Activated B cell treated with CpG ODN at 0.5 μM for 24 hours (primary cell): Measurements from ENCODE around the gene DDX55. TPM values are rescaled to one million over a fixed set of nuclear protein-coding genes. Genes with fewer than 3 reads are reported as not detected.

Experiments
- ATAC-seq: fragments of 200-7000 bp; cut with Tn5 transposase; one replicate; pipeline ENCODE4 v1.10.0; 2021; ENCODE audit warnings: low read depth, mild to moderate bottlenecking, moderate library complexity
- CTCF ChIA-PET: fragments of 350-600 bp; sonication (Branson Sonifier 250); formaldehyde crosslinking; loops from one replicate; lab custom pipeline; 2021; ENCODE audit warnings: antibody characterized with exemption; lab: Charles Lee
- POLR2A ChIA-PET: fragments of 350-600 bp; sonication (Branson Sonifier 250); formaldehyde crosslinking; loops from one replicate; lab custom pipeline; 2021; ENCODE audit warnings: antibody characterized with exemption; lab: Charles Lee
- DNase-seq: peaks from one replicate; pipeline ENCODE4 v3.0.0; 2022
- H3K27ac Mint-ChIP-seq: one replicate; pipeline ENCODE4 v1.8.0; 2020; ENCODE audit warnings: mixed read lengths
- H3K27me3 Mint-ChIP-seq: one replicate; pipeline ENCODE4 v1.8.0; 2021; ENCODE audit warnings: mixed read lengths
- H3K36me3 Mint-ChIP-seq: one replicate; pipeline ENCODE4 v1.8.0; 2021; ENCODE audit warnings: low read depth, mixed read lengths
- H3K4me1 Mint-ChIP-seq: one replicate; pipeline ENCODE4 v1.8.0; 2021; ENCODE audit warnings: mixed read lengths
- H3K4me3 Mint-ChIP-seq: one replicate; pipeline ENCODE4 v1.8.0; 2020; ENCODE audit warnings: mild to moderate bottlenecking, mixed read lengths
- H3K9me3 Mint-ChIP-seq: one replicate; pipeline ENCODE4 v1.8.0; 2020; ENCODE audit warnings: mixed read lengths
- CTCF ChIP-seq: fragments of 200-600 bp; IDR thresholded peaks from one replicate; pipeline ENCODE4 v1.8.0; 2022; ENCODE audit warnings: antibody characterized with exemption, mild to moderate bottlenecking
- intact Hi-C: fragments of 100-400 bp; cut with micrococcal nuclease; formaldehyde crosslinking; loops from one replicate; pipeline ENCODE4 v1.15.1; 2024
- total RNA-seq: library from RNA; stranded (reverse); gene quantifications from 2 replicates; pipeline ENCODE4 v1.2.3, GENCODE V29; 2022

Gene DDX55
- total RNA-seq, 1 donor from 2014 or later = 35.0 TPM

- Mint-ChIP-seq H3K4me3 (no peak overlapping the region), H3K4me1 (no peaks in the 10 kb centered on the region), H3K36me3 (peaks cover 83% of the 10 kb centered on the region), H3K9me3 (no peaks in the 10 kb centered on the region), H3K27me3 (no peaks in the 10 kb centered on the region), H3K27ac (no peak overlapping the region)
- ChIA-PET POLR2A (no interaction called here), CTCF (no interaction called here)
- ATAC-seq (no peak), DNase-seq (no peak)
- no peak for TF ChIP-seq CTCF
- intact Hi-C loops = no loop called here
Measured at GRCh38 chr12:123614110-123614509, 12.2 kb downstream of the DDX55 start.

GRCh38 chr12:123614531-123614930 lies 12.6 kb downstream of the DDX55 start:
- no peak for TF ChIP-seq CTCF
- Mint-ChIP-seq H3K4me1 (no peaks in the 10 kb centered on the region), H3K36me3 (peaks cover 82% of the 10 kb centered on the region), H3K27me3 (no peaks in the 10 kb centered on the region), H3K9me3 (no peaks in the 10 kb centered on the region), H3K27ac (no peak overlapping the region), H3K4me3 (no peak overlapping the region)
- ChIA-PET CTCF (no interaction called here), POLR2A (no interaction called here)
- ATAC-seq (no peak), DNase-seq (no peak)
- intact Hi-C loops = no loop called here

GRCh38 chr12:123617144-123617543 lies 15.2 kb downstream of the DDX55 start:
- intact Hi-C loops = loop anchor here (5.0 kb wide), 1 partner anchor 575 kb away; no protein-coding TSS in a partner anchor
- Mint-ChIP-seq H3K27me3 (no peaks in the 10 kb centered on the region), H3K9me3 (no peaks in the 10 kb centered on the region), H3K4me3 (no peak overlapping the region), H3K36me3 (peaks cover 86% of the 10 kb centered on the region), H3K27ac (no peak overlapping the region), H3K4me1 (no peaks in the 10 kb centered on the region)
- POLR2A ChIA-PET = interaction anchor here (0.7 kb wide), 1 partner anchor 576 kb away, joined by 6 read pairs; no protein-coding TSS in a partner anchor
- no peak for TF ChIP-seq CTCF
- CTCF ChIA-PET = interaction anchor here (2.0 kb wide), 1 partner anchor 11 kb away, joined by 5 read pairs; no protein-coding TSS in a partner anchor
- DNase-seq (no peak), ATAC-seq (no peak)

- Mint-ChIP-seq H3K4me1 (no peaks in the 10 kb centered on the region), H3K27me3 (no peaks in the 10 kb centered on the region), H3K27ac (no peak overlapping the region), H3K4me3 (no peak overlapping the region), H3K36me3 (peaks cover 86% of the 10 kb centered on the region), H3K9me3 (no peaks in the 10 kb centered on the region)
- ATAC-seq = no peak
- no peak for DNase-seq
- TF ChIP-seq CTCF = no peak
- CTCF ChIA-PET = interaction anchor here (1.5 to 2.0 kb wide), 2 partner anchors 10 to 353 kb away, joined by 4 to 5 read pairs; no protein-coding TSS in a partner anchor
- intact Hi-C loops = loop anchor here (5.0 kb wide), 1 partner anchor 575 kb away; no protein-coding TSS in a partner anchor
- POLR2A ChIA-PET = interaction anchor here (0.7 kb wide), 2 partner anchors 112 to 576 kb away, joined by 5 to 6 read pairs; no protein-coding TSS in a partner anchor
Measured at GRCh38 chr12:123617580-123617979, 15.7 kb downstream of the DDX55 start.

- Mint-ChIP-seq H3K27ac (no peak overlapping the region), H3K4me1 (no peaks in the 10 kb centered on the region), H3K4me3 (no peak overlapping the region), H3K9me3 (no peaks in the 10 kb centered on the region), H3K27me3 (no peaks in the 10 kb centered on the region), H3K36me3 (peaks cover 78% of the 10 kb centered on the region)
- ChIA-PET CTCF (interaction anchor here (1.8 kb wide), 1 partner anchor 352 kb away, joined by 4 read pairs; no protein-coding TSS in a partner anchor), POLR2A (no interaction called here)
- TF ChIP-seq CTCF = no peak
- ATAC-seq (no peak), DNase-seq (no peak)
- intact Hi-C loops = no loop called here
Measured at GRCh38 chr12:123621101-123621500, 19.2 kb downstream of the DDX55 start.
